ENCODE data around the gene ZC3H10.

ZC3H10 gene

GRCh38 chr12:56079723-56080555 lies 38.1 kb upstream of the ZC3H10 start, which contains the start of gene ERBB3:
ERBB3 (plus strand) TSS chr12:56080165; CDS start chr12:56080301, 136 bp downstream.
- TF ChIP-seq CTCF (IDR thresholded peaks at IDR 0.05; ENCODE audit: low read depth, low read length, missing control alignments): no peak
- H3K4me3 ChIP-seq (ENCODE audit: low read depth, low read length): peak within 1 kb of the TSS; percentile 52

GRCh38 chr12:56080556-56081138 lies 37.4 kb upstream of the ZC3H10 start:
- no peak for TF ChIP-seq CTCF (IDR thresholded peaks at IDR 0.05; ENCODE audit: low read depth, low read length, missing control alignments)
- H3K4me3 ChIP-seq (ENCODE audit: low read depth, low read length): no peak overlapping the region
- no peak for DNase-seq (ENCODE audit: low read depth)

More at GRCh38 chr12:56079723-56080555, 38.1 kb upstream of the ZC3H10 start, which contains the start of gene ERBB3:
- no peak for DNase-seq (ENCODE audit: low read depth)

GRCh38 chr12:56081393-56082347 lies 36.4 kb upstream of the ZC3H10 start:
- no peak for TF ChIP-seq CTCF (IDR thresholded peaks at IDR 0.05; ENCODE audit: low read depth, low read length, missing control alignments)
- no peak for DNase-seq (ENCODE audit: low read depth)
- H3K4me3 ChIP-seq (ENCODE audit: low read depth, low read length): no peak overlapping the region

- no peak for TF ChIP-seq CTCF (IDR thresholded peaks at IDR 0.05; ENCODE audit: low read depth, low read length, missing control alignments)
- no peak overlapping the region for H3K4me3 ChIP-seq (ENCODE audit: low read depth, low read length)
- DNase-seq (ENCODE audit: low read depth): no peak
Observed at GRCh38 chr12:56082382-56082781, 35.7 kb upstream of the ZC3H10 start.

DNA sequence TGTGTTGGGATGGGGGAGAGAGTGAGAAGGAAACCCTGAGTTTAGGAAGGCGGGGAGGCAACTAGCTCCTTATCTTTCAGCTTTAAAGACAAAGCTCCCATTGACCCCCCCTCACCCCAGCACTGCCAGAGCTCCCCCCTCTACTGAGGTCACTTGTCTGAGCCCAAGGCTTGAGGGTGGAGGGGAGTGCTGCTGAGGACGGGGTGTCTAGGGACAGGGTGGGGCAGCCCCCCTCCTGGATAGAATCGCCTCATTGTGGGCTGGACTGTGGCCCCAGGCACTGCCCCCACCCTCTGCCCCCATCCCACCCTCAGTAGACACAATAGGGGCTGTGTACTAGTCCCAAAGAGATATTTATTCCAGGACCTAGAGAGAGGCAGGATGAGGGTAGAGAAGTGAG lies 35.1 kb upstream of the ZC3H10 start:
- TF ChIP-seq CTCF (IDR thresholded peaks at IDR 0.05; ENCODE audit: low read depth, low read length, missing control alignments): no peak
- no peak for DNase-seq (ENCODE audit: low read depth)
- no peak overlapping the region for H3K4me3 ChIP-seq (ENCODE audit: low read depth, low read length)

- DNase-seq (ENCODE audit: low read depth): no peak
- H3K4me3 ChIP-seq (ENCODE audit: low read depth, low read length): no peak overlapping the region
- TF ChIP-seq CTCF (IDR thresholded peaks at IDR 0.05; ENCODE audit: low read depth, low read length, missing control alignments): peak; percentile 52
Observed at GRCh38 chr12:56084958-56085543, 33.0 kb upstream of the ZC3H10 start.

All from GM12864 (cell line).